Measurements from ENCODE around the gene RHBDL3. TPM values are rescaled to one million over a fixed set of nuclear protein-coding genes. Genes with fewer than 3 reads are reported as not detected.

The RHBDL3 gene
- polyA plus RNA-seq, 1 donor (not counting 4 experiments of a cell fraction or from before 2014, with no cell fraction given) = not detected

GRCh38 chr17:32256701-32257019 is 9.0 kb upstream of the RHBDL3 start:
- Histone ChIP-seq H3K79me2 (ENCODE audit: control insufficient read depth, insufficient read depth, low read length) (no peaks in the 10 kb centered on the region), H3K4me3 (ENCODE audit: control insufficient read depth in 2 of 3, extremely low read depth in 1 of 3, insufficient read depth in 2 of 3, low read depth in 1 of 3, low read length in 3 of 3) (no peak overlapping the region), H2AFZ (ENCODE audit: control insufficient read depth, low read length) (no peak overlapping the region), H4K20me1 (ENCODE audit: control insufficient read depth, extremely low read depth, insufficient read depth, low read length) (no peaks in the 10 kb centered on the region), H3K9me1 (ENCODE audit: control insufficient read depth, extremely low read depth, insufficient read depth, low read length) (no peaks in the 10 kb centered on the region), H3K27me3 (ENCODE audit: control insufficient read depth, extremely low read depth, insufficient read depth, low read length) (peaks cover 14% of the 10 kb centered on the region), H3K4me1 (ENCODE audit: control insufficient read depth, extremely low read depth, insufficient read depth, low read length) (no peaks in the 10 kb centered on the region), H3K9ac (ENCODE audit: control insufficient read depth, extremely low read depth, insufficient read depth, low read length) (no peak overlapping the region), H3K36me3 (ENCODE audit: control insufficient read depth in 2 of 2, extremely low read depth in 1 of 2, insufficient read depth in 2 of 2, low read length in 2 of 2) (no peaks in the 10 kb centered on the region), H3K4me2 (ENCODE audit: control insufficient read depth, extremely low read depth, insufficient read depth, low read depth, low read length) (no peak overlapping the region), H3K9me3 (ENCODE audit: control insufficient read depth, low read depth, low read length) (no peaks in the 10 kb centered on the region), H3K27ac (ENCODE audit: control insufficient read depth, insufficient read depth, low read length) (no peak overlapping the region)
- DNase-seq (ENCODE audit: low read depth, low spot score) (no peak), FAIRE-seq (no peak)
- dilution Hi-C loops (cut with MboI; ENCODE audit: extremely low pct_ligation_motif_present, low sequenced_read_pairs) = no loop called here
- no peak for TF ChIP-seq EZH2 (IDR thresholded peaks at IDR 0.05; ENCODE audit: low read length)
- TF ChIP-seq CTCF (optimal IDR thresholded peaks at IDR 0.05 in 1 of 3, IDR thresholded peaks at IDR 0.05 in 1 of 3, conservative IDR thresholded peaks at IDR 0.05 in 1 of 3; ENCODE audit: extremely low read depth in 1 of 3, insufficient read depth in 2 of 3, low read length in 3 of 3) = no peak

GRCh38 chr17:32258383-32259140 is 7.1 kb upstream of the RHBDL3 start:
- TF ChIP-seq CTCF (optimal IDR thresholded peaks at IDR 0.05 in 1 of 3, IDR thresholded peaks at IDR 0.05 in 1 of 3, conservative IDR thresholded peaks at IDR 0.05 in 1 of 3; ENCODE audit: extremely low read depth in 1 of 3, insufficient read depth in 2 of 3, low read length in 3 of 3) (no peak), EZH2 (IDR thresholded peaks at IDR 0.05; ENCODE audit: low read length) (no peak)
- FAIRE-seq (no peak), DNase-seq (ENCODE audit: low read depth, low spot score) (no peak)
- Histone ChIP-seq H3K4me2 (ENCODE audit: control insufficient read depth, extremely low read depth, insufficient read depth, low read depth, low read length) (no peak overlapping the region), H3K79me2 (ENCODE audit: control insufficient read depth, insufficient read depth, low read length) (no peaks in the 10 kb centered on the region), H3K9ac (ENCODE audit: control insufficient read depth, extremely low read depth, insufficient read depth, low read length) (no peak overlapping the region), H3K4me1 (ENCODE audit: control insufficient read depth, extremely low read depth, insufficient read depth, low read length) (no peaks in the 10 kb centered on the region), H4K20me1 (ENCODE audit: control insufficient read depth, extremely low read depth, insufficient read depth, low read length) (no peaks in the 10 kb centered on the region), H3K27ac (ENCODE audit: control insufficient read depth, insufficient read depth, low read length) (no peak overlapping the region), H2AFZ (ENCODE audit: control insufficient read depth, low read length) (no peak overlapping the region), H3K9me3 (ENCODE audit: control insufficient read depth, low read depth, low read length) (no peaks in the 10 kb centered on the region), H3K4me3 (ENCODE audit: control insufficient read depth in 2 of 3, extremely low read depth in 1 of 3, insufficient read depth in 2 of 3, low read depth in 1 of 3, low read length in 3 of 3) (no peak overlapping the region), H3K36me3 (ENCODE audit: control insufficient read depth in 2 of 2, extremely low read depth in 1 of 2, insufficient read depth in 2 of 2, low read length in 2 of 2) (no peaks in the 10 kb centered on the region), H3K9me1 (ENCODE audit: control insufficient read depth, extremely low read depth, insufficient read depth, low read length) (no peaks in the 10 kb centered on the region), H3K27me3 (ENCODE audit: control insufficient read depth, extremely low read depth, insufficient read depth, low read length) (peaks cover 28% of the 10 kb centered on the region)
- dilution Hi-C loops (cut with MboI; ENCODE audit: extremely low pct_ligation_motif_present, low sequenced_read_pairs) = no loop called here

All from keratinocyte (primary cell).